GM19238 (cell line): ENCODE results near the gene PUM2.

Experiments
- DNase-seq: peaks from one replicate; pipeline ENCODE4 v3.0.0; 2011; ENCODE audit warnings: low spot score; ENCODE audit not compliant: insufficient read length

Gene PUM2

GRCh38 chr2:20203521-20204225 is 147.0 kb downstream of the PUM2 start:
- no peak for DNase-seq

- DNase-seq = no peak
Observed at GRCh38 chr2:20203072-20203471, 147.6 kb downstream of the PUM2 start.

GRCh38 chr2:20201671-20202070 is 149.0 kb downstream of the PUM2 start:
- DNase-seq = no peak

GRCh38 chr2:20200697-20201555 is 149.7 kb downstream of the PUM2 start:
- no peak for DNase-seq

GRCh38 chr2:20199633-20200270 is 150.9 kb downstream of the PUM2 start:
- DNase-seq = no peak

GRCh38 chr2:20198796-20199632 is 151.6 kb downstream of the PUM2 start:
- no peak for DNase-seq
